Stimulated activated CD4-positive, alpha-beta T cell treated with anti-CD3 and anti-CD28 coated beads, Interleukin-1b, Interleukin-23, amount 100 ng/mL, for 24 hours (primary cell): ENCODE measurements around the gene EXOSC1.
"Not testable (repeated sequence)": the region's sequence is repeated elsewhere in the genome, so short reads cannot be mapped to it uniquely, and the experiment has no call there.

ENCODE experiments used
- DNase-seq, 4 experiments: peaks; one replicate each; pipeline ENCODE4 v3.0.0-alpha.2; 2020; ENCODE audit warnings: low read depth in 4 of 4, low spot score in 1 of 4

The EXOSC1 gene

DNA sequence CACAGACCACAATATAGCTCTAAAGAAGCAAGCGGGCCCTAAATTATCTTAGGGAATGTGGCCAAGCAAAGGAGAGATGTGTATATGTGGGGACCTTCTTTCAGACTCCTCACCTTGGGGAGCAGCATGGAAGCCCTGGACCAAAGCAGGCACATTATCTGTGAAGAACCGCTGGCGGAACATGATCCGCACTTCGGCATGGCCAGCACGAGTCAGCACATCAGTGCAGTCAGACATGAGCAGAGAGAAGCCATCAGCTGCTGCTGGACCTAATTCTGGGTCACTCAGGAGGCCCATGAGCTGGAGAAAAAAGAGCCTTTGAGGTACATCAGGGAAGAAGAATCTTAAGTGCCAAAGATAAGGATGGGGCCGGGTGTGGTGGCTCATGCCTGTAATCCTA is 14.1 kb upstream of the EXOSC1 start:
- no peak for DNase-seq

- no peak for DNase-seq
Measured at GRCh38 chr10:97459111-97459510, 13.3 kb upstream of the EXOSC1 start.

GRCh38 chr10:97456686-97457065 is 10.9 kb upstream of the EXOSC1 start:
- no peak for DNase-seq

GRCh38 chr10:97456034-97456685 is 10.4 kb upstream of the EXOSC1 start:
- DNase-seq = no peak

DNA sequence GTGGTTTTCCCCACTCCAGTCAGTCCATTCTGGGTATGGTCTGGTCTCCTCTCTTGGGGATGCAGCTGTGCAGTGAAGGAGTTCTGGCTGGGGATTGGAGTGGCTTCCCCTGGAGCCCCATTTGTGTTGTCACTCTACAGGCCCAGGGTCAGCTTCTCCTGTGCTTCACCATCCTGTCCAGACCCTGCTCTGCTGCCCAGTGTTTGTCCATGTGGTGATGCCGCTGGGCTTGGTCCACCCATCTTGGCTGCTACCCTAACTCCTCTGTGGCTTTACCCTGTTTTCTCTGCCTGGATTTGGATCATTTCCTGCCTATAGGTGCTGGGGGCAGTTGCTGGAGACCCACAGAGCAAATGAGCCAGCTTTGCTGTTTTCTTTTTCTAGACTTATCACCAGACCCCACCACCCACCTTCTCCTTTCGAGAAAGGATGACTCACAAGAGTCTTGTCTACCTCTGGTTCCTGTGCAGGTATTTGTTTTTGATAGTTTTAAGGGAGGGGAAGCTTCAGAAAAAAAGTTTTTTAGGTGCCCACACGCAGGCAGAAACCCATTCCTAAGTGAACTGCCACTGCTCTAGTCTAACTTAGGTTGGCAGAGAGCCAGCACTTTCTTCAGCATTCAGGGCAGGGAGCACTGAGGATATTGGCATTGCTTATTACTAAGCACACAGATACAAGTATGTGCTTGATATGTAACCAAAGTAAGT is 8.7 kb upstream of the EXOSC1 start:
- DNase-seq = no peak

- no peak for DNase-seq
Measured at GRCh38 chr10:97452352-97452751, 6.5 kb upstream of the EXOSC1 start.

GRCh38 chr10:97451605-97452004 is 5.8 kb upstream of the EXOSC1 start:
- no peak for DNase-seq

GRCh38 chr10:97450828-97451227 is 5.0 kb upstream of the EXOSC1 start:
- no peak for DNase-seq

- no peak for DNase-seq
Measured at GRCh38 chr10:97445357-97445721, 467 bp downstream of the EXOSC1 start.

DNA sequence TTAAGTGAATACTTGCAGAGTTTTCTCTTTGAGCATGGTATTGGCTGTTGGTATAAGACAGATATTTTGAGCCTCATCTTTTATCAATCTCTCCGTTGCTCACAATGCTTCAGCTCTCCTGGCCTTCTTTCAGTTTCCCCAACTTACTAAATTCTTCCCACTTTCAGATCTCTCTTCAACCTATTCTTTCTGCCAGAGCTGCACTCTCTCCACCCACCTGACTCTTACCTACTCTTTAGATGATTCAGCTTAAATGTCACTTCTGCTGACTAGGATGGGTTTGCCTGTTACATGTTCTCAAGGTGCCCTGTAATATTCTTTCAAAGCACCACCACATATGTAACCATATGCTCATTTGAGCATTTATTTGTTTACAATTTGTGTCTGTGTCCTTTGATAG is 1.6 kb downstream of the EXOSC1 start:
- no peak for DNase-seq

- no peak for DNase-seq
Measured at GRCh38 chr10:97442277-97442676, 3.5 kb downstream of the EXOSC1 start.

- no peak for DNase-seq
Measured at GRCh38 chr10:97435211-97435610, 10.6 kb downstream of the EXOSC1 start.

- DNase-seq = no peak
Measured at GRCh38 chr10:97434557-97434956, 11.2 kb downstream of the EXOSC1 start.

DNA sequence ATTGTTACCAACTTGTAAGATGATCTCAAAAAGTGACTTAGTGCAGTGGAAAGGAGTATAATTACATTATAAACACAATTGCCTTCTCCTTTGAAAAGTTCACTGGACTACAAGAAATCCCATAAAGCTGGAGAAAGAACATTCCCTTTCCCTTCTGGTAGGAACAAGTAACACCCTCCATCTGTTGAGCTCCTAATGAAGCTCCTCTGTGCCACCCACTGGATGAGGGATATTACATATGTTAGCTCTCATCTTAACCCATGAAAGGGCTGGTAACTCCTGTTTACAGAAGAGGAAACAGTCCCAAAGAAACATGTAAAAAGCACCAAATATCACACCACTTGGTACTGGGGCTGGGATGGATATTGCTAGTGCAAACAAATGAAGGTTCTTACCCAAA is 11.8 kb downstream of the EXOSC1 start:
- DNase-seq = no peak

- no peak for DNase-seq
Measured at GRCh38 chr10:97428572-97428981, 17.2 kb downstream of the EXOSC1 start.

DNA sequence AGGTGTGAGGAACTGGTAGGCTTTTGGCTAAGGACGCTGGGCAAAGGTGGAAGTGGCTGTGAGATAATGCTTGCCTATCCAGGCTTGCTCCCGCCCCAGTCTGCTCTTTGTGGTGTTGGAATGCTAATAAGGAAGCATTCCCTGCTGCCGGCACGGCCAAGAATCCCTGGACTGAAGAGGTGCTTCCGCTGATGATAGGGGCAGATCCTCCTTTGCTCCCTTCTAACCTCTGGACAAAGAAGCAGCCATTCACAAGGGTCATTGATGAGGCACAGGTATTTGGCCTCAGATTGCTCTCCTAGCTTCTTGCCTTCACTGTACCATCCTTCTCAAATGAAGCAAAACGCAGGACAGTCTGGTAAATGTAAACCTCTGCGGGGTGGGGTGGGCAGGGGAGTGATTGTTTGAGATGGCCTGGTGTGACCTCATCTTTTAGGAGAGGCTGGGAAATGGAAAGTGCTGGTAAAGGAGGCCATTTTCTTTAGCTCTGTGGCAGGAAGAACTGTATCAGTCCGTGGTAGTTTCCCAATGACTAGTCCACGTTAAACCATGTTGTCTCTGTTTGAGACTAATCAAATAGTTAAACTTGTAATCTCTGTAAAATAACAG is 18.1 kb downstream of the EXOSC1 start:
- no peak for DNase-seq

DNA sequence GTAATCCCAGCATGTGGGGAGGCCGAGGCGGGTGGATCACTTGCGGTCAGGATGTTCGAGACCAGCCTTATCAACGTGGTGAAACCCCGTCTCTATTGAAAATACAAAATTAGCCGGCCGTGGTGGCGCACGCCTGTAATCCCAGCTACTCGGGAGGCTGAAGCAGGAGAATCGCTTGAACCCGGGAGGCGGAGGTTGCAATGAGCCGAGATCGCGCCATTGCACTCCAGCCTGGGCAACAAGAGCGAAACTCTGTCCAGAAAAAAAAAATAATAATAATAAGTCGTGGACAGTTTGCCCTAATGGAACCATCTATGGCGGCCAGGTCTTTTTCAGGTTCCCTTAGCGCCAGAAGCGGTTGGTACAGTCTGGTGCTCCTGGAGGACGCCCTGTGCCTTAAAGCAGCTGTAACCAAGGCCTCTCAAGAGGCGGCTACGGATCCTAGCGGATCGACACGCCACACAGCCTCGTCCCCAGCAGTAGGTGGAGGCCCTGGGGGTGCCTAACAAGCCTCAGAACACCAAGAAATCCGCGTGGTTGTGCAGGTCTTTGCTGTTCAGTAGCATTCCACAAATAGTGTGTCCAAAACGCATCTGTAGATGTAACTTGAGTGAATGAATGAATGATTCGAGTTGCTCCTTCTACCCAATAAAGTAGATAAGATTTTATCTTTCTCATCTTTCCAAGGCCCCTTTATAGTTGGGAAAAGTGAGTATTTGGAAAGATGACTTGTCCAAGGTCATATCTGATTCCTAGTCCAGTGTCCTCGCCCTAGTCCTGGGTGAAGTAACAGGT is 18.8 kb downstream of the EXOSC1 start:
- DNase-seq = no peak

- peak; percentile 75 to 93 (median 88) for DNase-seq
Measured at GRCh38 chr10:97425964-97426775, 19.6 kb downstream of the EXOSC1 start, which contains the start of gene PGAM1. PGAM1 (plus strand) TSS chr10:97426191; CDS start chr10:97426308, 117 bp downstream.

DNA sequence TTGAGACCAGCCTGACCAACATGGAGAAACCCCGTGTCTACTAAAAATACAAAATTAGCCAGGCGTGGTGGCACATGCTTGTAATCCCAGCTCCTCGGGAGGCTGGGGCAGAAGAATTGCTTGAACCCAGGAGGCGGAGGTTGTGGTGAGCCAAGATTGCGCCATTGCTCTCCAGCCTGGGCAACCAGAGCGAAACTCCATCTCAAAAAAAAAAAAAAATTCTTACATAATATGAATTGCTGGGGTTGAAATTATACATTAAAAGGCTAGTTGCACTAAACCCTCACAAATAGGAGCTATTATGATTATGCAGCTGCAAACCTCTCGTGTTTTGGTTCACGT is 22.1 kb downstream of the EXOSC1 start:
- DNase-seq = not testable (repeated sequence)

GRCh38 chr10:97416565-97416964 is 29.2 kb downstream of the EXOSC1 start:
- no peak for DNase-seq

GRCh38 chr10:97412891-97413304 is 32.9 kb downstream of the EXOSC1 start:
- peak in 1 of 4 experiments; percentile 59 for DNase-seq
